ENCODE data around the gene NOTCH1.

The NOTCH1 gene

DNA sequence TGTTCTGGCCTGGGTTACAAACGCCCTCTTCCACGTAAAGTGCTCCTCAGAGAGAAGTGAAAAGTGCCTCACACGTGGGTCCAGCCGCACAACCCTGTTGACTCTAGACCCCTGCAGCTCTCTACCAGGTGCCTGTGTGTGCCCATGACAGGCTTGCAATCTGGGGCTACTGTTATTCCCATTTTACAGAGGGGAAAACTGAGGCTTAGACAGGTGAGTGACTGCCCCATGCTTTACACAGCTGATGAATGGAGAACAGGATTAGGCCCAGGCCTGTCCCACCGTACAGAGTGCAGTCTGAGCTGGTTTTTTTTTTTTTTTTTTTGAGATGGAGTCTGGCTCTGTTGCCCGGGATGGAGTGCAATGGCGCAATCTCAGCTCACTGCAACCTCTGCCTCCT lies 100.0 kb downstream of the NOTCH1 start:
- TF ChIP-seq, protein P1, sequence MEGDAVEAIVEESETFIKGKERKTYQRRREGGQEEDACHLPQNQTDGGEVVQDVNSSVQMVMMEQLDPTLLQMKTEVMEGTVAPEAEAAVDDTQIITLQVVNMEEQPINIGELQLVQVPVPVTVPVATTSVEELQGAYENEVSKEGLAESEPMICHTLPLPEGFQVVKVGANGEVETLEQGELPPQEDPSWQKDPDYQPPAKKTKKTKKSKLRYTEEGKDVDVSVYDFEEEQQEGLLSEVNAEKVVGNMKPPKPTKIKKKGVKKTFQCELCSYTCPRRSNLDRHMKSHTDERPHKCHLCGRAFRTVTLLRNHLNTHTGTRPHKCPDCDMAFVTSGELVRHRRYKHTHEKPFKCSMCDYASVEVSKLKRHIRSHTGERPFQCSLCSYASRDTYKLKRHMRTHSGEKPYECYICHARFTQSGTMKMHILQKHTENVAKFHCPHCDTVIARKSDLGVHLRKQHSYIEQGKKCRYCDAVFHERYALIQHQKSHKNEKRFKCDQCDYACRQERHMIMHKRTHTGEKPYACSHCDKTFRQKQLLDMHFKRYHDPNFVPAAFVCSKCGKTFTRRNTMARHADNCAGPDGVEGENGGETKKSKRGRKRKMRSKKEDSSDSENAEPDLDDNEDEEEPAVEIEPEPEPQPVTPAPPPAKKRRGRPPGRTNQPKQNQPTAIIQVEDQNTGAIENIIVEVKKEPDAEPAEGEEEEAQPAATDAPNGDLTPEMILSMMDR (IDR thresholded peaks at IDR 0.05; ENCODE audit: low read depth, low read length), result no peak
- no peak for DNase-seq (ENCODE audit: low read depth, low spot score)
- in situ Hi-C loops (cut with HindIII; ENCODE audit: low sequenced_read_pairs), result no loop called here
- no peak overlapping the region for H3K4me3 ChIP-seq (ENCODE audit: low read depth, low read length)
